Mononuclear cell (primary cell): Measurements from ENCODE around the gene ZNF497. TPM values are rescaled to one million over a fixed set of nuclear protein-coding genes. Genes with fewer than 3 reads are reported as not detected.
A peak's percentile ranks its signal among the peaks of the same experiment; 100 is the strongest.
"Not testable (repeated sequence)": the region's sequence is repeated elsewhere in the genome, so short reads cannot be mapped to it uniquely, and the experiment has no call there.

ENCODE experiments used
- H3K27me3 ChIP-seq: 2 replicates; pipeline ENCODE4 v1.6.0; 2011; ENCODE audit warnings: low read length, control low read depth; ENCODE audit not compliant: insufficient read depth
- H3K4me1 ChIP-seq: 2 replicates; pipeline ENCODE4 v1.5.1; 2011; ENCODE audit warnings: mild to moderate bottlenecking, low read length, control low read depth; ENCODE audit not compliant: insufficient read depth
- H3K4me3 ChIP-seq: 2 replicates; pipeline ENCODE4 v1.5.1; 2011; ENCODE audit warnings: mild to moderate bottlenecking, low read length, moderate library complexity
- H3K9me3 ChIP-seq: 2 replicates; pipeline ENCODE4 v1.5.1; 2011; ENCODE audit warnings: low read depth, mild to moderate bottlenecking, control low read depth, low read length
- total RNA-seq: library from RNA; depleted of rRNA; stranded (reverse); fragments of >200 nt; gene quantifications from one replicate; pipeline ENCODE4 v1.2.3, GENCODE V29; 2012

Gene ZNF497
- total RNA-seq, 1 donor, result 0.31 TPM

- peaks cover 46% of the 10 kb centered on the region for H3K4me1 ChIP-seq
- H3K27me3 ChIP-seq, result no peaks in the 10 kb centered on the region
- H3K4me3 ChIP-seq, result no peak overlapping the region
- H3K9me3 ChIP-seq, result no peaks in the 10 kb centered on the region
Observed at GRCh38 chr19:58382997-58383603, 20.5 kb upstream of the ZNF497 start.

- no peaks in the 10 kb centered on the region for H3K27me3 ChIP-seq
- H3K4me1 ChIP-seq, result peaks cover 37% of the 10 kb centered on the region
- peak overlapping the region; percentile 69 for H3K4me3 ChIP-seq
- H3K9me3 ChIP-seq, result no peaks in the 10 kb centered on the region
Observed at GRCh38 chr19:58381460-58382212, 19.1 kb upstream of the ZNF497 start.

GRCh38 chr19:58380662-58381459, 18.3 kb upstream of the ZNF497 start, which contains the start of gene ZNF837:
Gene ZNF837, minus strand, starts transcription at chr19:58381030. Its CDS starts 11,698 bp downstream, at chr19:58369332.
- H3K27me3 ChIP-seq, result no peaks in the 10 kb centered on the region
- H3K4me3 ChIP-seq, result peak within 1 kb of the TSS; percentile 69
- H3K9me3 ChIP-seq, result no peaks in the 10 kb centered on the region
- H3K4me1 ChIP-seq, result peaks cover 30% of the 10 kb centered on the region

GRCh38 chr19:58380037-58380661, 17.6 kb upstream of the ZNF497 start:
- Histone ChIP-seq H3K4me3 (peak overlapping the region; percentile 69), H3K27me3 (no peaks in the 10 kb centered on the region), H3K4me1 (peaks cover 25% of the 10 kb centered on the region), H3K9me3 (no peaks in the 10 kb centered on the region)

- no peaks in the 10 kb centered on the region for H3K27me3 ChIP-seq
- no peaks in the 10 kb centered on the region for H3K9me3 ChIP-seq
- H3K4me3 ChIP-seq, result no peak overlapping the region
- H3K4me1 ChIP-seq, result peaks cover 25% of the 10 kb centered on the region
Observed at GRCh38 chr19:58379246-58379645, 16.7 kb upstream of the ZNF497 start.

GRCh38 chr19:58376724-58377123, 14.2 kb upstream of the ZNF497 start:
- peaks cover 19% of the 10 kb centered on the region for H3K4me1 ChIP-seq
- not testable (repeated sequence) for H3K4me3 ChIP-seq, H3K27me3 ChIP-seq, H3K9me3 ChIP-seq

- H3K27me3 ChIP-seq, result no peaks in the 10 kb centered on the region
- H3K4me1 ChIP-seq, result peaks cover 1% of the 10 kb centered on the region
- no peak overlapping the region for H3K4me3 ChIP-seq
- H3K9me3 ChIP-seq, result no peaks in the 10 kb centered on the region
Observed at GRCh38 chr19:58374200-58374599, 11.6 kb upstream of the ZNF497 start.

GRCh38 chr19:58372311-58373133, 10.0 kb upstream of the ZNF497 start:
- no peaks in the 10 kb centered on the region for H3K4me1 ChIP-seq
- no peaks in the 10 kb centered on the region for H3K9me3 ChIP-seq
- no peak overlapping the region for H3K4me3 ChIP-seq

GRCh38 chr19:58368561-58369360, 6.2 kb upstream of the ZNF497 start:
- no peaks in the 10 kb centered on the region for H3K27me3 ChIP-seq
- H3K9me3 ChIP-seq, result no peaks in the 10 kb centered on the region
- no peak overlapping the region for H3K4me3 ChIP-seq
- peaks cover 9% of the 10 kb centered on the region for H3K4me1 ChIP-seq

More at GRCh38 chr19:58372311-58373133, 10.0 kb upstream of the ZNF497 start:
- no peaks in the 10 kb centered on the region for H3K27me3 ChIP-seq

- Histone ChIP-seq H3K27me3 (no peaks in the 10 kb centered on the region), H3K4me3 (no peak overlapping the region), H3K4me1 (peaks cover 18% of the 10 kb centered on the region), H3K9me3 (no peaks in the 10 kb centered on the region)
Observed at GRCh38 chr19:58367698-58368454, 5.3 kb upstream of the ZNF497 start.

GRCh38 chr19:58366585-58367430, 4.3 kb upstream of the ZNF497 start:
- no peaks in the 10 kb centered on the region for H3K9me3 ChIP-seq
- no peak overlapping the region for H3K4me3 ChIP-seq
- no peaks in the 10 kb centered on the region for H3K27me3 ChIP-seq
- peaks cover 22% of the 10 kb centered on the region for H3K4me1 ChIP-seq

GRCh38 chr19:58364146-58364545, 1.6 kb upstream of the ZNF497 start:
- Histone ChIP-seq H3K4me3 (no peak overlapping the region), H3K4me1 (peaks cover 25% of the 10 kb centered on the region), H3K27me3 (no peaks in the 10 kb centered on the region), H3K9me3 (no peaks in the 10 kb centered on the region)
